PC-3 (cell line): ENCODE data around the gene FOXJ3. TPM values are rescaled to one million over a fixed set of nuclear protein-coding genes. Genes with fewer than 3 reads are reported as not detected.

ENCODE experiments used
- ATAC-seq: fragments of 200-7000 bp; cut with Tn5 transposase; 2 replicates; pipeline ENCODE4 v1.9.1; 2020; ENCODE audit warnings: mild to moderate bottlenecking, moderate library complexity
- BruUV-seq: library from RNA; stranded (reverse); fragments of 400-500 nt; replicated peaks from 2 replicates; lab custom pipeline; 2021; lab: Mats Ljungman, UMichigan
- CTCF ChIA-PET: fragments of 300-600 bp; sonication (Branson Sonifier 250); formaldehyde crosslinking; loops from one replicate; lab custom pipeline; 2022; ENCODE audit warnings: antibody characterized with exemption; lab: Charles Lee
- POLR2A ChIA-PET: fragments of 300-600 bp; sonication (Branson Sonifier 250); formaldehyde crosslinking; loops from one replicate; lab custom pipeline; 2022; ENCODE audit warnings: antibody characterized with exemption; ENCODE audit not compliant: unreplicated experiment; lab: Charles Lee
- DNase-seq: peaks from one replicate; pipeline ENCODE4 v3.0.0-alpha.2; 2015
- H2AFZ ChIP-seq: fragments of 300-600 bp; sonication (generic); 2 replicates; pipeline ENCODE4 v1.6.0; 2016; ENCODE audit warnings: antibody characterized with exemption, low read length
- H3F3A ChIP-seq: fragments of 300-600 bp; sonication (generic); one replicate; pipeline ENCODE4 v1.6.0; 2017; ENCODE audit warnings: antibody characterized with exemption, low read length, control low read depth, mild to moderate bottlenecking; ENCODE audit not compliant: unreplicated experiment
- H3K27ac ChIP-seq: fragments of 300-600 bp; sonication (generic); 2 replicates; pipeline ENCODE4 v1.5.1; 2016; ENCODE audit warnings: mild to moderate bottlenecking, low read length
- H3K27me3 ChIP-seq: fragments of 300-600 bp; sonication (generic); 2 replicates; pipeline ENCODE4 v1.6.1; 2016; ENCODE audit warnings: low read length, mixed read lengths
- H3K36me3 ChIP-seq: fragments of 300-600 bp; sonication (generic); 2 replicates; pipeline ENCODE4 v1.6.1; 2016; ENCODE audit warnings: low read depth, mixed run types, low read length, mixed read lengths
- H3K4me1 ChIP-seq: fragments of 300-600 bp; sonication (generic); 2 replicates; pipeline ENCODE4 v1.5.1; 2016; ENCODE audit warnings: low read length; ENCODE audit not compliant: insufficient read depth
- H3K4me2 ChIP-seq: fragments of 300-600 bp; sonication (generic); 2 replicates; pipeline ENCODE4 v1.6.0; 2016; ENCODE audit warnings: low read length
- H3K4me3 ChIP-seq: fragments of 300-600 bp; sonication (generic); 2 replicates; pipeline ENCODE4 v1.5.1; 2016; ENCODE audit warnings: mild to moderate bottlenecking, low read length, mixed read lengths
- H3K79me2 ChIP-seq: fragments of 300-600 bp; sonication (generic); 2 replicates; pipeline ENCODE4 v1.6.1; 2017; ENCODE audit warnings: low read length, mixed read lengths
- H3K9ac ChIP-seq: fragments of 300-600 bp; sonication (generic); 2 replicates; pipeline ENCODE4 v1.6.0; 2016; ENCODE audit warnings: mild to moderate bottlenecking, low read length
- H3K9me2 ChIP-seq: fragments of 300-600 bp; sonication (generic); replicated peaks from 2 replicates; pipeline ENCODE4 v1.6.1; 2016; ENCODE audit warnings: mixed run types, low read length, mixed read lengths
- H3K9me3 ChIP-seq: fragments of 300-600 bp; sonication (generic); 2 replicates; pipeline ENCODE4 v1.6.1; 2016; ENCODE audit warnings: low read length, mixed read lengths
- H4K20me1 ChIP-seq: fragments of 300-600 bp; sonication (generic); 2 replicates; pipeline ENCODE4 v1.6.1; 2016; ENCODE audit warnings: low read length, mixed read lengths
- CTCF ChIP-seq: fragments of 300-600 bp; sonication (generic); conservative IDR thresholded peaks from 2 replicates; pipeline ENCODE4 v1.5.1; 2017; ENCODE audit warnings: antibody characterized with exemption, low read depth, mild to moderate bottlenecking, low read length
- EZH2 ChIP-seq: fragments of 300-600 bp; sonication (generic); IDR thresholded peaks from one replicate; pipeline ENCODE4 v1.6.1; 2017; ENCODE audit warnings: antibody characterized with exemption, mild to moderate bottlenecking, low read length; ENCODE audit not compliant: unreplicated experiment
- EZH2phosphoT487 ChIP-seq: fragments of 300-600 bp; sonication (generic); IDR thresholded peaks from 2 replicates; pipeline ENCODE4 v1.6.1; 2018; ENCODE audit warnings: mild to moderate bottlenecking, antibody characterized with exemption, low read length, borderline replicate concordance
- intact Hi-C: fragments of 100-400 bp; cut with micrococcal nuclease; formaldehyde crosslinking; loops from 2 replicates; pipeline ENCODE4 v1.9.0; 2023
- total RNA-seq: library from RNA; depleted of rRNA; stranded (reverse); fragments of >200 nt; gene quantifications from 2 replicates; pipeline ENCODE4 v1.2.3, GENCODE V29; 2014

Gene FOXJ3
- total RNA-seq, 1 experiment from 2014 or later = 23.4 TPM

- no TSS peak for BruUV-seq
- H3K9me2 ChIP-seq = no peaks in the 10 kb centered on the region
- H3K36me3 ChIP-seq = no peaks in the 10 kb centered on the region
- no peak overlapping the region for H3K4me3 ChIP-seq
- POLR2A ChIA-PET = no interaction called here
- H4K20me1 ChIP-seq = no peaks in the 10 kb centered on the region
- ATAC-seq (no peak), DNase-seq (no peak)
- CTCF ChIA-PET = no interaction called here
- no peak overlapping the region for H3K27ac ChIP-seq
- TF ChIP-seq EZH2phosphoT487 (no peak), EZH2 (no peak), CTCF (no peak)
- H3F3A ChIP-seq = no peaks in the 10 kb centered on the region
- no peak overlapping the region for H3K4me2 ChIP-seq
- no peaks in the 10 kb centered on the region for H3K9me3 ChIP-seq
- intact Hi-C loops = no loop called here
- H2AFZ ChIP-seq = no peak overlapping the region
- peaks cover under 1% of the 10 kb centered on the region; the same call in 1 of the 2 replicates for H3K4me1 ChIP-seq
- no peak overlapping the region for H3K9ac ChIP-seq
- H3K79me2 ChIP-seq = no peaks in the 10 kb centered on the region
- H3K27me3 ChIP-seq = no peaks in the 10 kb centered on the region
Observed at GRCh38 chr1:42141978-42142377, 193.1 kb downstream of the FOXJ3 start.

- intact Hi-C loops = no loop called here
Observed at GRCh38 chr1:42140191-42140590, 194.8 kb downstream of the FOXJ3 start.

More at GRCh38 chr1:42140191-42140590, 194.8 kb downstream of the FOXJ3 start:
- H3K79me2 ChIP-seq = no peaks in the 10 kb centered on the region
- CTCF ChIA-PET = no interaction called here
- no peaks in the 10 kb centered on the region for H3K9me2 ChIP-seq
- no peaks in the 10 kb centered on the region for H3K4me1 ChIP-seq
- H3K9me3 ChIP-seq = no peaks in the 10 kb centered on the region
- no peak overlapping the region for H3K4me3 ChIP-seq
- H3K36me3 ChIP-seq = no peaks in the 10 kb centered on the region
- H3K4me2 ChIP-seq = no peak overlapping the region
- no peaks in the 10 kb centered on the region for H4K20me1 ChIP-seq
- DNase-seq (no peak), ATAC-seq (no peak)
- no TSS peak for BruUV-seq
- POLR2A ChIA-PET = no interaction called here
- H3K27me3 ChIP-seq = no peaks in the 10 kb centered on the region
- H3K9ac ChIP-seq = no peak overlapping the region
- no peak overlapping the region for H2AFZ ChIP-seq
- H3F3A ChIP-seq = no peaks in the 10 kb centered on the region
- H3K27ac ChIP-seq = no peak overlapping the region
- TF ChIP-seq EZH2phosphoT487 (no peak), CTCF (no peak), EZH2 (no peak)
